Activated CD4-positive, alpha-beta T cell treated with anti-CD3 and anti-CD28 coated beads for 24 hours (primary cell): Measurements from ENCODE around the gene HTR6.

Source experiments
- DNase-seq, 2 donors: peaks; one replicate each; pipeline ENCODE4 v3.0.0-alpha.2; 2020; ENCODE audit warnings: low read depth in 2 of 2

The HTR6 gene

DNA sequence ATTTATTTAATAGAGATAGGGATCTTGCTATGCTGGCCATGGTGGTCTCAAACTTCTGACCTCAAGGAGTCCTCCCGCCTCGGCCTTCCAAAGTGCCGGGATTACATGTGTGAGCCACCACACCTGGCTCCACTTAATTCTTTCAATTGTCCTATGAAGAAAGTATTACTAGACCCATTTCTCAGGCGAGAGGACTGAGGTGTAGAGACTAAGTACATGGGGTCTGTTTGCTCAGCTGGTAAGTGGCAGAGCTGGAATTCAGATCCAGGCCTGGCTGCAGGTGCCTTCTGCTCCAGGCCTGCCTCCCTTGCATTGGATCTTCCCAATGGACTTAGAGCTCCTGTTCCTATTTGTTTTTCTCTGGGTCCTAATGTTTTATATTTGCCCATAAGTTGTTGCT lies 55.5 kb downstream of the HTR6 start:
- DNase-seq, result no peak

DNA sequence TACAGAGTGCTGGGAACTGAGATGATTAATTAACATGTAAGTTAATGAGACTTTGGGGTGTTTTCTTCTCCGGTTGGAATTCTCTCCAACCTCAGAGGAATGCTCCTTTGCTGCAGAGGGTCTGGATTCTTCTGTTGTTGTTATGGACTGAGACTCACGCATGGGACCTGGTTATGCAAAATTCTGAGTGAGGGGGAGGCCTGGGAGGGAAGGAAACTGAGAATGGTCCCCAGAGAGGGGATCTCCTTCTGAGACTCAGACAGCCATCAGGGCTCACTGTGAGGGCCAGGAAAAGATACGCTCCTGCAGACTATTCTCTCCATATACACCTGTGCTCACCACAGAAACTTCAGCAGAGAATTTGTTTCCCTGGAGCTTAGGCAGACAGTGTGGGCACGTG lies 56.3 kb downstream of the HTR6 start:
- no peak for DNase-seq

DNA sequence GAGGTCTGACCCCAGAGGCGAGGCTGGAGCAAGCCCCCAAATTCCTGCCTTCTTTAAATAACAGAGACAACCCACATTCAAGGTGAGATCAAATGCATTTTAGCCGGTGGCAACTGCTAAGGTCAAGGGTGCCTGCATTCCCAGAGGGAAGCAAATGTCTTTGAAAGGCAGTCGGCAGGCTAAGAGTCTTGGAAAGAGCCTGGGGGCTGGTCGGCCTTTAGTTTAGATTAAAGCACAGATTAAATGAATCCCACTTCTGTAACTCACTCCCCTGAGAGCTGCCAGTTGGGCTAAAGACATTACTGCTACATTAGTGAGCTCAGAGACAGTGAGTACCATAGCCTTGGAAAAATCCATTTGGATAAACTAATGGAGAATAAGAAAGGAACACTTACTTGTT lies 59.2 kb downstream of the HTR6 start:
- DNase-seq, result no peak

DNA sequence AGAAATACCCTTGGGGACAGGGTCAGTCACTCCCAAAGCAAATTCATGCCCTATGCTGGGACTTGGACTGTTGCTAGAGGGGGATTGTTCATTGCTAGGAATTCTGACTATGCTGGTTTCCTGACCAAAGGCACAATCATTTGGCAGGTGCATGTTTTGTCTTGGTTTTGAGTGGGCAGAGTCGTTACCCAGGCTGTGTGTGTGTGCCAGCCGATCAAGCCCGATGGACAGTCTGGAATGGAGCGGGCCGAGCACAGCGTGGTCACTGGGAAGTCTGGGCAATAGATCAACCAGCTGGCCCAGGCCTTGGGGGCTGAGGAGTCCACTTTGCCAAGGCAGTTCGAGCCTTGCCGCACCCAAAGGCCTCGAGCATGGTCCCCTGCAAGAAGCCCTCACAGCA lies 60.9 kb downstream of the HTR6 start:
- no peak for DNase-seq

DNA sequence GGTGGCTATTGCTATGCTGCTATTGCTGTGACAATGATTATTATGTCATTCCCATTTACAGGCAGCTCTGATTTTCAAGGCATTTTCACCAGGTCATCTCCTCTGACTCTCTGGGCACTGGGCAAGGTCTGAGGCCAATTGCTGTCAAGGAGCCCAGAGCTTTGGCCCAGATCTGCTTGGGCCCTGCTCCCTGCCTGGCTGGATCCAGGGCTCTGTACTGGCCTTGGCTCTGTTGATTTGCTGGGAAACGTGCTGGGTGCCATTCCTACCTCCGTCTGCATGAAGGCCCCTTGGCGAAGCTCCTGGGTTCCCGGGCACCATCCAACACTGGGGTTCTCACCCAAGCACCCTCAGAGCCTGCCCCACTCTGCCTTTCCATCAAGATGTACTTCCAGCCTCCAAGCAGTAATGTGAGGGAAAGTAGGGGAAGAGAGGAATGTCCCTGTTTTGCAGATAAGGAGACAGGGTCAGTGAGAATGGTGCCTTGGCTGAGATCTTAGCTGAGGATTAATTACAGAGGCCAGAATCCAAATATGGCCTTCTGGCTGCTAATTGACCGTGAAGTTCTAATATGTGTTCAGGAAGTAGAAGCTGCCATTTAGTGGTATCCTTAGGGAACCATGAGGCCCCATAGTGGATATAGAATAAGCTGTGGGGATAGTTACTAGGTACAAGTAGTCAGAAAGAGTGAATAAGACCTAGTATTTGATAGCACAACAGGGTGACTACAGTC lies 63.9 kb downstream of the HTR6 start:
- no peak for DNase-seq

DNA sequence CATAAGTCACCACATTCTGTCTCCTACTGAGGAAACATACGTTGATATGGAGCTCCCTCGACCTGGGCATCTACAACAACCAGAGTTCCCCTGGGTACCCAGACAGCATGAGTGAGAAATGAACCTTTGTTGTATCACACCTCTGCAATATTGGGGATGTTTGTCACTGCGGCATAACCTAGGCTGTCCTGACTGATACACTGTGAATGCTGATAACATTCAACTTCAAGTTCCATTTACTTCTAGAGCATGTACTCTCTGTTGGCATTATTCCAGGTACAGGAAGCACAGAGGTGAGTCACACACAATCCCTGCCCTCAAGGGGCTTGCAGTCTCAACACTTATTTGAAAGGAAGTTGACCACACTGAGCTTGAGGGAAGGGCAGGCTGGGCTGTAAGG lies 65.6 kb downstream of the HTR6 start:
- no peak for DNase-seq
